Gastroesophageal sphincter (tissue), 3 donors: Measurements from ENCODE around the gene TROAP.

Experiments
- CTCF ChIP-seq, 4 experiments: fragments of 200-600 bp in 2 of 4; fragments of 450-650 bp in 2 of 4; sonication (generic) in 1 of 4; IDR thresholded peaks; one replicate each; pipeline ENCODE4 v1.5.1; 2017 to 2019; ENCODE audit warnings: antibody characterized with exemption in 4 of 4, mild to moderate bottlenecking in 2 of 4, moderate library complexity in 2 of 4
- EP300 ChIP-seq: sonication (generic); formaldehyde crosslinking; IDR thresholded peaks from one replicate; pipeline ENCODE4 v1.6.1; 2017; ENCODE audit warnings: antibody characterized with exemption, mild to moderate bottlenecking
- POLR2A ChIP-seq, 2 donors: fragments of 450-650 bp; IDR thresholded peaks; one replicate each; pipeline ENCODE4 v1.6.1; 2017; ENCODE audit warnings: antibody characterized with exemption in 2 of 2, mild to moderate bottlenecking in 2 of 2, moderate library complexity in 1 of 2
- POLR2AphosphoS5 ChIP-seq: sonication (generic); formaldehyde crosslinking; IDR thresholded peaks from one replicate; pipeline ENCODE4 v1.6.1; 2017; ENCODE audit warnings: antibody characterized with exemption

GRCh38 chr12:49276304-49277290 is 46.5 kb upstream of the TROAP start:
- no peak for TF ChIP-seq EP300
- TF ChIP-seq CTCF (IDR thresholded peaks at IDR 0.05) = no peak
- no peak for TF ChIP-seq POLR2A (IDR thresholded peaks at IDR 0.05)
- TF ChIP-seq POLR2AphosphoS5 = no peak
